GM12873 (cell line): ENCODE data around the gene FAM83F.

Experiments used
- CTCF ChIP-seq: IDR thresholded peaks from 2 replicates; pipeline ENCODE4 v1.5.1; 2012; ENCODE audit warnings: low read depth, mild to moderate bottlenecking, moderate library complexity, low read length, control low read depth; ENCODE audit not compliant: insufficient read depth; ENCODE audit errors: missing control alignments

Gene FAM83F

DNA sequence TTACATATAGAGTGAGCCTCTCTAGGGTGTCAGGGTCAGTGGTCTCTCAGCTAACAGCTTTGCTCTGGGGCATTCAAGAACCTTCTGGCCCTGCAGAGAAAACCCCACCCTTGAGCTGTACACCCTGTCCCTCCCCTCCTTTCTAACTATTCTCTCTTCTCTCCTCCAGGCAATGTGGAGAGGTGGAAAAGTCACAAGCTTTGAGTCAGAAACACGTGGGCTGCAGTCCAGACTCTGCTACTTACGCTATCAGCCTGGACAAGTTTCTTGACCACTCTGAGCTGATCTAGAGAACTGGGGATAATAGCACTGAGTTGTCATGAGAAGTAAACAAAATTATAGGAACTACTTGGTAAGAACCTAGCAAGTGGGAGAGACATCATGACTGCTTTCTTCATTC is 10.7 kb upstream of the FAM83F start:
- TF ChIP-seq CTCF: no peak

GRCh38 chr22:39984746-39985145 is 10.0 kb upstream of the FAM83F start:
- no peak for TF ChIP-seq CTCF

- no peak for TF ChIP-seq CTCF
Observed at GRCh38 chr22:39985383-39986035, 9.2 kb upstream of the FAM83F start.

DNA sequence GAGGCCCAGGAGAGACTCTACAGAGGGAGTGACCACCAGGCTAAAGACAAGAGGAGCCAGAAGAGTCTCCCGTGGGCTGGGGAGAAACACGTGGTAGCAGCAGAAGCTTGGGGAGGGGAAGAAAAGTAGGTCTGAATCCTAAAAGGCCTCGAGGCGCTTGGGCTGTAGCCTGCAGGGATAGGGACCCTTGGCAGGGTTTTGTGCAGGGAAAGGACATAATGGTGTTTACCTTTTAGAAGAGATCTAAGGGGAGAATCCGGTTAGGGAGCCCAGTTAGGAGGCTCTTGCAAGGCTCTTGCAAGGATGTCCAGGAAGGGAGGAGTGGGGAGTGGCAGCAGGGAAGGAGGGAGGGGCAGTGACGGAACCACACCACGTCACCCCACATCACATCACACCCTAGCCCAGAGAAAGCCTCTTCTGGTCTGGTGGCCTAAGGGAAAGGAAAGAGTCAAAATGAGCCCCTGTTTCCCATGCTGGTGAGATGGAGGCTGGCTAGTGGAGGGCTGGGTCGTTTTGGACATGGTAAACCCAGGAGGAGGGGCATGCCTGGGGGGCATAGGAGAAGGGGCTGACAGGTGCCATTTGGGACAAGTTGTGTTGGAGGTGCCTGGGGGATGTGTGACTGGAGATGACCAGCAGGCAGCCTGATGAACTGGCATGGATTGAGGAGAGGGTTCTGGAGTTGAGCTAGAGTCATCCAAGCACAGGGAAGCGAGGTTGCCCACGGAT is 6.2 kb upstream of the FAM83F start:
- TF ChIP-seq CTCF: no peak

- TF ChIP-seq CTCF: no peak
Observed at GRCh38 chr22:39989633-39990032, 5.1 kb upstream of the FAM83F start.

- no peak for TF ChIP-seq CTCF
Observed at GRCh38 chr22:39990686-39991085, 4.1 kb upstream of the FAM83F start.

DNA sequence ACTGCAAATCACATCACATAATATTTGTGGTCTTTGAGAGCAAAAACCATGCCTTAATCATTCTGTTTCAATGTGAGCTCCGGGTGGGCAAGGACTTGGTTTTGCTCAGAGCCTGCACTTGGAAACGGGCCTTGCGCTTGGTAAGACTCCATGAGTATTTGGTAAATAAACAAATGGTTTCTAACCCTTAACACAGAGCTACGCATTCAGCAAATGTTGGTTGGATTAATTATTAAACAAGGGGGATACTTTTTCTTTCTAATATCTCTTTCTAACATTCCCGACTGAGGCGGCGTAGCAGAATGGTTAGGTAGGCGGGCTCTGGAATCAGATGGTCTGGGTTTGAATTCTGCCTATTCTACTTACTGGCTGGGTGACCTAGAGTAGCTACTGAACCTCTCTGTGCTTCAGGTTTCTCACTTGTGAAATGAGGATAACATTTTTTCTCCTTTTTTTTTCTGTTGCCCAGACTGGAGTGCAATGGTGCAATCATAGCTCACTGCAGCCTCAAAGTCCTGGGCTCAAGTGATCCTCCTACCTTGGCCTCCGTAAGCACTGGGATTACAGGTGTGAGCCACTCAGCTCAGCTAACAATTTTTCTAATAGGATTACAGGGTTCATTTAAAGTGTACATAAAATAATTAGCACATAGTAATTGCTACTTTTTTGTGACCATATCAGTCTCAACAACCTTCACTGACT is 3.4 kb upstream of the FAM83F start:
- no peak for TF ChIP-seq CTCF
